GM18951 (cell line): ENCODE results near the gene TMEM178B.

Experiments
- POLR2A ChIP-seq: IDR thresholded peaks from 4 replicates; pipeline ENCODE4 v1.6.1; 2011; ENCODE audit warnings: mild to moderate bottlenecking; ENCODE audit not compliant: insufficient read length, insufficient read depth; ENCODE audit errors: extremely low read depth
- in situ Hi-C: fragments of 300-500 bp; cut with MboI; formaldehyde crosslinking; loops from one replicate; pipeline ENCODE4 v1.12.0; 2022; ENCODE audit warnings: low sequenced_read_pairs, mixed read lengths, inconsistent platforms; ENCODE audit not compliant: unreplicated experiment

The TMEM178B gene

DNA sequence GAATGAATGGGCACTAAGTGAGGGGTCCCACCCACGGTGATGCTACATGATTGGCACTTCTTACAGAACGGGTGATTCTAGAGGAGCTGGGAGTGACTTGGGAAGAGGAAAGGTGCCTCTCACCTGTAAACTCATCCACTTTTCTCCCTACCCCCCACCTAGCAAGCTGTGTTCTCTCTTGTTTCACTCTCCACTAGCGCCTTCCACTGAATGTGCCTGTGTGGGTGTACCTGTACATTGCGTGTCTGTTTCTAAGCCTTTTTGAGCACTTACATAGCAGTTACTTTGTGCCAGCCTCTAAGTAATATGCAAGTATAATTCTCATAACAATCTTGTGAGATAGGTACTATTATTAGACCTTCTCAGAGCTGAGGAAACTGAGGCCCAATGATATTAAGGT lies 343.6 kb downstream of the TMEM178B start:
- in situ Hi-C loops = no loop called here
- no peak for TF ChIP-seq POLR2A

DNA sequence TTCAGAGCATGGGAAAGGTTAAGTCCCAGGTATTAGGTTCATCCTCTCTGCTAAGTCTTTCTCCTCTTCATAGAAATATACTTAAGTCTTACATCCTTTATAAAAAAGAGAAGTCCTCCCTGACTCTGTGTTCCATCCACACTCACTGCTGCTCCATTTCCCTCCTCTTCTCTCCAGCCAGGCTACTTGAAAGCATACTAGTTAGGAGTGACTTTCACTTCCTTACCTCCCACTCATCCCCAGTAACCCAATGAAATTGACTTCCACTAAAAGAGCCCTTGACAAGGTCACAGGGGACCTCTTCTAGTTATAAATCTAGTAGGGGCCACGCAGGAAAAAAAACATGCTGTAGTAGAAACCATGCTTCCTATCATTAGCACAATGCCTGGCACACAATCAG lies 344.2 kb downstream of the TMEM178B start:
- no peak for TF ChIP-seq POLR2A
- in situ Hi-C loops = no loop called here

DNA sequence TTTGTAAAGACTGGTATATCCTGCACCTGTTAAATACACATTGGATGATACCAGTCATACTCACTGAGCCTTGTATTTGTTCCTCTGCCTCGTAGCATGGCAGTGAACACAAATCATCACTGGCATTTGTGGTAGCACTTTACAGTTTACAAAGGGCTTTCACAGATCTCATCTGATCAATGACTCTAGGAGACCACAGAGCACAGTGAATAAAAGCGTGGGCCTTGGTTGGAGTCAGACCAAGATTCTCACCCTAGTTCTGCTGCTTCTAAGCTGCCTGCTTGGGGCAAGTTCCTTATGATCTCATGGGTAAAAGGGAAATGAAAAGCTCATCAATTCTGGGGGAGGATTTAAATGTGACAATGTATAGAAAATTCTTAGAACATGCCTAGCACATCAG lies 347.4 kb downstream of the TMEM178B start:
- no peak for TF ChIP-seq POLR2A
- in situ Hi-C loops = no loop called here

DNA sequence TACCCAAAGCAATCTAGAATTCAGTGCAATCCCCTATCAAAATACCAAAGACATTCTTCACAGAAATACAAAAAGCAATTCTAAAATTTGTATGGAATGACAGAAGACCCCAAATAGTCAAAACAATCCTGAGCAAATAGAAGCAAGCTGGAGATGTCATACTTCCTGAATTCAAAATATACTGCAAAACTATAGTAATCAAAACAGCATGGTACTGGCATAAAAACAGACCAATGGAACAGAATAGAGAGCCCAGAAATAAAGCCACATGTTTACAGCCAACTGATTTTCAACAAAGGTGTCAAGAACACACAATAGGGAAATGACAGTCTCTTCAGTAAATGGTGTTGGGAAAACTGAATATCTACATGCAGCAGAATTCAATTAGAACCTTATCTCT lies 353.3 kb downstream of the TMEM178B start:
- in situ Hi-C loops = no loop called here
- no peak for TF ChIP-seq POLR2A

DNA sequence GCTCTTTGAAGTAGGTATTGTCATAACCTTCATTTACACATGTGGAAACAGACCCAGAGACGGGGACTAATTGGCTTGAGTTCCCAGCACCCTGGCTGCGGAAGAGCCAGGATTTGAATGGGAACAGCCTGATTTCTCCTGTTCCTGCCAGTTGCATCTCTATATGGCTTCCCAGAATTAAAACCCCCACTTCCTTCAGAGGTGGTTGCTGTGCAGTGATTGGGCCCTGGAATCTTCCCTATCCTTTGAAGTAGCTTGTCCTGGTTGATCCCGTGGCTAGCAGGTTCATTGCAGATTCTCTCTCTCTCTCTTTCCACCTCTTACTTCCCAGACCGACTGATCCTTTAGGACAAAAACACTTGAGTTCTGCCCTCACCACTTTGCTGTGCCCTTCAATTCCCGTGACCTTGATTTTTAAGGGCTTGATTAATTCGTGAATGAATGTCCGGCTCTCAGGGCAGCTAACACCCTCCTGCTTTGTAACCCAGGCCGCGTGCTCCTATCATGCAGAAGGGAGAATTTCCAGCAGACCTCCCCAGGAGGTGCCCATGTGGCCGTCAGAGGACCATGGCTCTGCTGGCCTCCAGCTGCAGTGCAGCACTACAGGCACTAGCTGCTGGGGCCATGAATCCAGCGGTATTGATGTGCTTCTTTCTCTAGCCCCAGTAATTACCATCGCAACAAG lies 356.7 kb downstream of the TMEM178B start:
- no peak for TF ChIP-seq POLR2A
- in situ Hi-C loops = no loop called here

DNA sequence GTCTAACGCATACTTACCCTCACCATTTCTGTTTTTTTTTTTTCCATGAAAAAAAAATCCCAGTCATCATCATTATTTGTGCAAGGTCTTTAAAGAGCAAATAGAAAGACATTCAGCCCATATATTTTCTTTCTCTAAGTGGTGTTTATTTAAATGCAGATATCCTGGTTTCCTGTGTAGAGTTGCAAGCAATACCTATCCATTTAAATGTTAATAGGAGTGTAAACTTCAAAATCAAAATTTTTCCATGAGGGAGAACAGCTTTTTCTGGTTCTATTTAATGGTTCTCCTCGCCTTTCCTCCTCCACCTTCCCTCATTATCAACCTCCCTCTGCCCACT lies 357.2 kb downstream of the TMEM178B start:
- TF ChIP-seq POLR2A = no peak
- in situ Hi-C loops = no loop called here

DNA sequence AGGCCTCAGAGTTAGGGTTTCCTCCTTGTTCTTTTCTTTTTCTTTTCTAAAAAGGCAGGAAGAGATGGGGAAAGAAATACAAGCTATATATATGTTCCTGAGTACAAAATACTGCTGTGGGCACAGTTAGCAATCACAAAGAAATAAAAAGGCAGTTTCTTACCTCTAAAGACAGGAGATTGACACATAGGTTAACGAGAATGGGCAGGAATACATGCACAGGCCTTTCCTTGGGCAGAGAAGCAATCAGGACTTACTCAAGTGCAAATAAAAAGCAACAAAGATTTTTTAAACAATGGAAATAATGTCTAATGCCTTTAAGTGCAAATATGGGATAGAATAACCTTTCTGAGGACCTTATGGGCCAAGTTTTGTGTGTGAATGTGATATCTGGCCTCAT lies 357.8 kb downstream of the TMEM178B start:
- no peak for TF ChIP-seq POLR2A
- in situ Hi-C loops = no loop called here

DNA sequence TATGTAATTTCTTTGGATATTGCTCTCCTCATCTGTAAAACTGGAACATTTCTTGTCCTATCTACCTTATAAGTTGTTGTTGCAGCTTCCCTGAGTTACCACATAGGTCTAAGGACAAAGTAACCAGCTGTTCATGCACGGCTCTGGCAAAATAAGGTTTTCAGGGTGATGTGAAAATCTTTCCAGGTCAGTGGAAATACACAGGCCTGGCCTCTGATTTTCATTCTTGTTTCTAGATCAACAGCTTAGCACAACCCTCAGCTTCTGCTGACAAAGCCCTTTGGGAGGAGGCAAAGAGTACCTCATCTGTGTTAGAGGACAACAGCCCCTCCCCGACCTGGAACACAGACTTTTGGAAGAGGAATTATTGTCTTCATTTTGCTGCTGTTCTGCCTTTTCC lies 359.8 kb downstream of the TMEM178B start:
- in situ Hi-C loops = no loop called here
- no peak for TF ChIP-seq POLR2A

DNA sequence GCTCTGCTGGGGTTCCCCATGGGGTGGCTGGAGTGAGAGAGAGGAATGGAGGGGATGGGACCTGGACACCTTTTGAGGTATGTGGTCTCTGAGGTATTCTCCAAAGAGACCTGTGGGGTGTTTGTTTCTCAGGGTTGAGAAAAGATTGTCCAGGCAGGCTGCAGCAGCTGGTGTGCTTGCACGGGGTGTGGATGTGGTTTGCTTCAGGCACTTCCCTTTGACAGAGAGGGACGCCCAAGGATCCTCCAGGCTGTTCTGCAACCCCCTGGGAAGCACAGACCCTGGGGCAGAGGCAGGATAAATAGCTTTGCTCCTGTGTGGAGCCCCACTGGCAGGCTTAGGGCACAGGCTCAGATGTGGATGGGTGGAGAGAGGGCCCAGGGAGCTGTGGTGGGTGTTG lies 362.3 kb downstream of the TMEM178B start:
- no peak for TF ChIP-seq POLR2A
- in situ Hi-C loops = no loop called here

DNA sequence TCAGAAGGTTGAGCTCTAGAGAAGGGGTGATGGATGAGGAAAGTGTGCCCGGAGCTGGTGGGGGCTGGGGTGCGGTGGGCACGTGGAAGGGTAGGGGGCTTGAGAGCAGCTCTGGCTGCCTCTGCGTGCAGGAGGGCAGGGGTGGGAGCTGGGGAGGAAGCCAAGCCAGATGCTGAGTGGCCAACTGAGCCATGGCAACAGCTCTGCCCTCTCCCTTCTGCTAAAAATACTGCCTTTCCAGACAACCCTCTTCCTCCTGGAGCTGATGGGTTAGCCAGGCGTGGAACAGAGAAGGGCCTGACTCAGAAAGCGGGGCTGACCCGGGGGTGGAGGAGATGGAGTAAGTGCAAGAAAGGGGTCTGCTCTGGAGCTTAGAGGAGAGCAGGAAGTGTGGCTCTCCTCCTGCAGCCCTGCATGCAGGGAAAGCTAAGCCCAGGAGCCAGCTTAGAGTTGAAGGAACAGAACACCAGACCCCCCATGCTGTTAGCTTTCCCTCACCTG lies 362.8 kb downstream of the TMEM178B start:
- in situ Hi-C loops = no loop called here
- TF ChIP-seq POLR2A = no peak

DNA sequence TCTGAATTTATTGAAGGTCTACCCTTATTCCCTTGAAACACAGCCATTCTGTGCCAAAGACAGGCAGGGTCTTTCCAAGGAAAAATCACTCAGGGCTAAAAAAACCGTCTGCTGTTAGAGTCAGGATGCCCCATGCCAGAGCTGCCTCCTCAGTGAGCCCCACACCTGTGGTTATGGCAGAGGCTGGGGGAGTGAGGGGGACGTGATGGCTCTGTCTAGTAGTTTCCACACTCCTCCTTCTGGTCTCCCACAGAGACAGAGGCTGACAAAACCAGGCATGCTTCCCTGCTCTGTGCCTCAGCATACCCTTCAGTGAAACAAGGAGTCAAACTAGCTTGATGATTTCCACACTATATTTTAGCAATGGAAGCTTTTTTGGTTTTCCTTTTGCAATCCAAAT lies 365.3 kb downstream of the TMEM178B start:
- TF ChIP-seq POLR2A = no peak
- in situ Hi-C loops = no loop called here

DNA sequence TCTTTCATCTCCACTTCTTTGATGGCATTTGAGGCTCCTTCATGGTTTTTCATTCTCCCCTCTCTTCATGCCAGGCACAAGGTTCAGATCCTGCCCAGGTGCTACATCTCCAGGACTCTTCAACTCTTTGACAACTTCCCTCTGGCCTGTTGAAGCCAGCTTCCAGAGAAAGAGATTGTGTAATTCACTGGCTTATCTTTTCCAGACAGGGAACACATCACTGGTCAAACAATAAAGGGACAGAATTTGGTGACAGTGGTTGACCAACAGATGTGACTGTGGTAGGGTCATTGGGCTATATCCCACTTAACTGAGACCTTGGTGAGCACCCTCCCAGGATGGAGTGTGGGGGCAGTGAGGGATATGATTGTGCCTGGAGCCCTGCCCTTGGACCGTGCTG lies 365.9 kb downstream of the TMEM178B start:
- in situ Hi-C loops = no loop called here
- no peak for TF ChIP-seq POLR2A

DNA sequence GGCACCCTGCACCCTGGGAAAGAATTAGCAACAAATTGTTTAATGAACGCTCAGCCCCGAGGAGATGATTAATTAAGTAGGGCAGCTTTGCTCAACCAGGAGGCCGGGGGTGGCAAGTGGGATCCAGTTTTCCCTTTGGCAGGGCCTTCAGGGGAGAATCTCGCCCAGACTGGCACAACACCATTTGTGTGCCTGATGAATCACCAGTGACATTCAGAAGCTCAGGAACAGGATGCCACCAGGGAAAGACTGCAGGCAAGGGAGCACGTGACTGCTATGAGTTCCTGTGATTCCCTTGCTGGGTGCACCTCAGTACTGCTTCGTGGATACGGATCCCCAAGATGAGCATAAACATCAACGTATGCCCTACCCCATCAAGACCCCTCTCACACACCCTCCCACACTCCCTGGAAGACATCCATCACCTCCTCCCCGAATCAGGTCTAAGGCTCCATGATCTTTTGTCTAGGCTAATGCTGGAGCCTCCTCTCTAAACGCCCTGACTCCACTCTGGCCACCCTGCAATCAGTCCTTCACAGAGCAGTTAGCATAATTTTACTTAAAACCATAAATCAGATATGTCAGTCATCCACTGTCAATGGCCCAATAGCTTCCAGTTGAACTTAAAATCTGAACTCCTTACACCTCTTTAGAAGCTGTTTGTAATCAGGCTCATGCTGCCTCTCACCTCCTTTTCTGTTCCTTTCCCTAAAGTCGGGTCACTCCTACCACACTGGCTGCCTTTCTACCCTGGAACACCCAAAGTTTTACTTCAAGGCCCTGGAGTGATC lies 368.2 kb downstream of the TMEM178B start:
- in situ Hi-C loops = no loop called here
- no peak for TF ChIP-seq POLR2A

DNA sequence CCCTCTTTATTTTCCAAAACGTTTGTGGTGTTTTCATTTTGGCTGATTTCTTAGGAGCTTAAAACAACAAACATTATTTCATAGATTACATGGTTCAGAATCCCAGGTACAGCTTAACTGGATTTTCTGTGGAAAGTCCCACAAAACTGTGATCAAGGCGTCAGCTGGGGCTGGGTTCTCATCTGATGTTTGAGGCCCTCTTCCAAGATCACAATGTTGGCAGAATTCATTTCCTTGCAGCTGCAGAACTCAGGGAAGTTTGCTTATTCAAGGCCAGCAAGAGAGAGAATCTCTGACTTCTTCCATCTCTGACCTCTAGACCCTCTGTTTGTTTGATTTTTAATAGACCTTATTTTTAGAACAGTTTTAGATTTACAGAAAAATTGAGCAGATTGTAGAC lies 368.9 kb downstream of the TMEM178B start:
- in situ Hi-C loops = no loop called here
- TF ChIP-seq POLR2A = no peak
